CD8-positive, alpha-beta memory T cell (primary cell): Measurements from ENCODE around the gene PSORS1C2. TPM values are rescaled to one million over a fixed set of nuclear protein-coding genes. Genes with fewer than 3 reads are reported as not detected.
A peak's percentile ranks its signal among the peaks of the same experiment; 100 is the strongest.

Experiments used
- CTCF ChIA-PET: fragments of 350-600 bp; sonication (Branson Sonifier 250); formaldehyde crosslinking; loops from one replicate; lab custom pipeline; 2021; ENCODE audit warnings: antibody characterized with exemption; lab: Charles Lee
- POLR2A ChIA-PET: fragments of 350-600 bp; sonication (Branson Sonifier 250); formaldehyde crosslinking; loops from one replicate; lab custom pipeline; 2021; ENCODE audit warnings: antibody characterized with exemption; lab: Charles Lee
- DNase-seq, 5 donors: peaks; one replicate each; pipeline versions ENCODE4 v3.0.0 to v3.0.0-alpha.2; 2020 to 2022; ENCODE audit warnings: mixed read lengths in 1 of 5
- H3K27ac ChIP-seq: one replicate; pipeline ENCODE4 v1.7.0; 2013; ENCODE audit warnings: low read depth, mild to moderate bottlenecking, low read length, moderate library complexity
- H3K27me3 ChIP-seq: 2 replicates; pipeline ENCODE4 v1.7.0; 2013; ENCODE audit warnings: low read length, mild to moderate bottlenecking; ENCODE audit not compliant: insufficient read depth, poor library complexity, severe bottlenecking
- H3K36me3 ChIP-seq: 2 replicates; pipeline ENCODE4 v1.7.0; 2013; ENCODE audit warnings: mild to moderate bottlenecking, low read length, moderate library complexity; ENCODE audit not compliant: insufficient read depth
- H3K4me1 ChIP-seq: 2 replicates; pipeline ENCODE4 v1.7.0; 2013; ENCODE audit warnings: mild to moderate bottlenecking, low read length, moderate library complexity; ENCODE audit not compliant: insufficient read depth
- H3K4me3 ChIP-seq: 2 replicates; pipeline ENCODE4 v1.7.0; 2013; ENCODE audit warnings: mild to moderate bottlenecking, low read length
- H3K9me3 ChIP-seq: 2 replicates; pipeline ENCODE4 v1.7.0; 2013; ENCODE audit warnings: mild to moderate bottlenecking, low read length
- H3K27ac Mint-ChIP-seq, 8 donors: one replicate each; pipeline ENCODE4 v1.8.0; 2020 to 2021; ENCODE audit warnings: mixed read lengths in 8 of 8, mild to moderate bottlenecking in 6 of 8, inconsistent platforms in 3 of 8, moderate library complexity in 3 of 8
- H3K27me3 Mint-ChIP-seq, 2 donors: one replicate each; pipeline ENCODE4 v1.8.0; 2020 to 2021; ENCODE audit warnings: mixed read lengths in 2 of 2, mild to moderate bottlenecking in 1 of 2, moderate library complexity in 1 of 2
- H3K36me3 Mint-ChIP-seq, 3 donors: one replicate each; pipeline ENCODE4 v1.8.0; 2020 to 2021; ENCODE audit warnings: mixed read lengths in 3 of 3, inconsistent platforms in 1 of 3, mild to moderate bottlenecking in 1 of 3
- H3K4me1 Mint-ChIP-seq, 3 donors: one replicate each; pipeline ENCODE4 v1.8.0; 2020 to 2021; ENCODE audit warnings: mixed read lengths in 3 of 3, inconsistent platforms in 1 of 3, mild to moderate bottlenecking in 1 of 3
- H3K4me3 Mint-ChIP-seq, 7 donors: one replicate each; pipeline ENCODE4 v1.8.0; 2020 to 2021; ENCODE audit warnings: mixed read lengths in 7 of 7, mild to moderate bottlenecking in 6 of 7, moderate library complexity in 4 of 7, inconsistent platforms in 2 of 7
- H3K9me3 Mint-ChIP-seq, 5 donors: one replicate each; pipeline ENCODE4 v1.8.0; 2020 to 2022; ENCODE audit warnings: mixed read lengths in 5 of 5, mild to moderate bottlenecking in 3 of 5, moderate library complexity in 2 of 5, inconsistent platforms in 1 of 5
- polyA plus RNA-seq: library from polyadenylated mRNA; unstranded; fragments of 300-500 nt; fragmentation: Illumina TruSeq; gene quantifications from one replicate; pipeline ENCODE4 v1.2.3, GENCODE V29; 2021
- total RNA-seq, 2 experiments: library from RNA; stranded (reverse); gene quantifications; one replicate each; pipeline ENCODE4 v1.2.3, GENCODE V29; 2021

Gene PSORS1C2
- total and polyA plus RNA-seq, 3 experiments from 2014 or later = not detected

- Mint-ChIP-seq H3K27me3 (peaks cover 24 to 42% of the 10 kb centered on the region in 2 donors), H3K36me3 (no peaks in the 10 kb centered on the region), H3K9me3 (no peaks in the 10 kb centered on the region), H3K27ac (peak overlapping the region in 4 of 8 donors; percentile 22 to 74 (median 50)), H3K4me3 (no peak overlapping the region), H3K4me1 (peaks cover 0 to 5% (median 3%) of the 10 kb centered on the region in 3 donors)
- H3K4me1 ChIP-seq = no peaks in the 10 kb centered on the region
- CTCF ChIA-PET = interaction anchor here (1.3 to 2.3 kb wide), 3 partner anchors 11 to 28 kb away, joined by 3 to 9 read pairs (median 3); no protein-coding TSS in a partner anchor
- H3K27me3 ChIP-seq = no peaks in the 10 kb centered on the region
- H3K9me3 ChIP-seq = no peaks in the 10 kb centered on the region
- POLR2A ChIA-PET = interaction anchor here (0.6 kb wide), 2 partner anchors 21 to 23 kb away, joined by 3 to 4 read pairs; no protein-coding TSS in a partner anchor
- DNase-seq = peak in 1 of 5 donors; percentile 11
- H3K4me3 ChIP-seq = no peak overlapping the region
- no peak overlapping the region for H3K27ac ChIP-seq
- no peaks in the 10 kb centered on the region for H3K36me3 ChIP-seq
Observed at GRCh38 chr6:31114970-31115849, 23.7 kb downstream of the PSORS1C2 start.

DNA sequence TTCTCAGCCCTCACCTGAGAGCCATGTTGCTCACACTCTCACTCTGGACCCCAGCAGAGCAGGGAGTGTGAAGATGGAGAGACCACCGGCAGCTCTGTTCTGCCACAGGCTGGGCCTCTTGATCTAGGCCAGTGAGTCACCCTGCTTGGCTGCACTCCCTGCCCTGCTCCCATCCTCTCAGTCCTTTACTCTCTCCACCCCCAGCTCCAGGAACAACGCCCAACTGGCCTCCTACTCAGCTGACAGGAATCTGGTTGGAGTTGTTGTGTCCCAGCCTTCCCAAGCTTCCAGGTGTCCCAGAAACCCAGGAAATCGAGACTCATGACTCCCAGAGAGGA lies 24.4 kb downstream of the PSORS1C2 start, which contains the start of gene PSORS1C1:
Gene PSORS1C1 (plus strand): TSS at position 260 of the 338 bp plus-strand sequence. CDS start 14,833 bp downstream, outside the sequence.
- H3K9me3 Mint-ChIP-seq = no peaks in the 10 kb centered on the region
- peaks cover 30 to 49% of the 10 kb centered on the region in 2 donors for H3K27me3 Mint-ChIP-seq
- POLR2A ChIA-PET = interaction anchor here (0.6 kb wide), 1 partner anchor 20 kb away, joined by 4 read pairs; no protein-coding TSS in a partner anchor
- no peak within 1 kb of the TSS for H3K4me3 Mint-ChIP-seq
- H3K36me3 Mint-ChIP-seq = no peaks in the 10 kb centered on the region
- no peaks in the 10 kb centered on the region for H3K9me3 ChIP-seq
- H3K27ac Mint-ChIP-seq = peak within 1 kb of the TSS in 5 of 8 donors; percentile 22 to 74 (median 63)
- peaks cover 0 to 5% (median 3%) of the 10 kb centered on the region in 3 donors for H3K4me1 Mint-ChIP-seq
- H3K27ac ChIP-seq = no peak within 1 kb of the TSS
- DNase-seq = no peak
- H3K4me1 ChIP-seq = no peaks in the 10 kb centered on the region
- no peaks in the 10 kb centered on the region for H3K27me3 ChIP-seq
- no peaks in the 10 kb centered on the region for H3K36me3 ChIP-seq
- CTCF ChIA-PET = interaction anchor here (1.3 to 2.0 kb wide), 2 partner anchors 14 to 27 kb away, joined by 3 to 6 read pairs; no protein-coding TSS in a partner anchor
- no peak within 1 kb of the TSS for H3K4me3 ChIP-seq

DNA sequence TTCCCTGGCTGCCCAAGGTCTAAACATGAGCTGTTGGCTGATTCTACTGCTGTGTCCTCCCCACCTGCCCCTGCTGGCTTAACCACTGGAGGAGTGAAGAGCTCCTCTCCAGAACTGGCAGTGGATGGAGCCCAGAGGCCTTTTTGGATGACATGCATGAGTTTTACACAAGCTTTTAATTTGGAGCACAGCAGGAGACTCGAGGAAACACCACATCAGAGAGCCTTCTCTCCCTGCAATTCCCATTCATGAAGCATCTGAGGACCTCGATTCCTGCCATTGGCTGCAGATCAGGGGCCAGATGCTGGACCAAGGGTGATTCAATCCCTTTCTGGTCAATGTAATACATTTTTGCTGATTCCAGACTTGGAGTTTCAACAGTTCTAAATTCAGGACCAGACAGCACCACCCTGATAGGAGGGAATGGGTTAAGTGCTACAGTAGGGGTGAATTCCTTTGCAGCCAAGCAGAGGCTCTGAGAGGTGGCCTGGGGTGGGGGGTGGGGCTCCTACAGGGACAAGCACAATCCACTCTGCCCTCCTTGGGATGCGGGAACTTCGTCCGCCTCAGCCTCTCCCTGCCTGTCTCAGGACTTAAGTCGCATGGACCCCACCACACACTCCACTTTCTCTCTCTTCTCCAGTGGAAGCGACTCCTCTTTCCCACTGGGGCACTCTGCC lies 24.9 kb downstream of the PSORS1C2 start:
- Mint-ChIP-seq H3K4me3 (no peak overlapping the region), H3K27me3 (peaks cover 30 to 49% of the 10 kb centered on the region in 2 donors), H3K9me3 (no peaks in the 10 kb centered on the region), H3K4me1 (peaks cover 0 to 5% (median 3%) of the 10 kb centered on the region in 3 donors), H3K27ac (peak overlapping the region in 1 of 8 donors; percentile 66), H3K36me3 (no peaks in the 10 kb centered on the region)
- Histone ChIP-seq H3K27me3 (no peaks in the 10 kb centered on the region), H3K4me3 (no peak overlapping the region), H3K36me3 (no peaks in the 10 kb centered on the region), H3K9me3 (no peaks in the 10 kb centered on the region), H3K4me1 (no peaks in the 10 kb centered on the region), H3K27ac (no peak overlapping the region)
- no peak for DNase-seq
- CTCF ChIA-PET = interaction anchor here (1.3 to 2.0 kb wide), 2 partner anchors 15 to 27 kb away, joined by 3 to 6 read pairs; no protein-coding TSS in a partner anchor
- POLR2A ChIA-PET = interaction anchor here (0.6 kb wide), 1 partner anchor 20 kb away, joined by 4 read pairs; no protein-coding TSS in a partner anchor

- Histone ChIP-seq H3K4me3 (no peak within 1 kb of the TSS), H3K9me3 (no peaks in the 10 kb centered on the region), H3K36me3 (no peaks in the 10 kb centered on the region), H3K27ac (no peak within 1 kb of the TSS), H3K4me1 (no peaks in the 10 kb centered on the region), H3K27me3 (no peaks in the 10 kb centered on the region)
- no peaks in the 10 kb centered on the region for H3K9me3 Mint-ChIP-seq
- no peak for DNase-seq
- H3K4me1 Mint-ChIP-seq = peaks cover 0 to 5% (median 3%) of the 10 kb centered on the region in 3 donors
- no peaks in the 10 kb centered on the region for H3K36me3 Mint-ChIP-seq
- ChIA-PET POLR2A (no interaction called here), CTCF (interaction anchor here (0.7 to 3.1 kb wide), 2 partner anchors 15 to 25 kb away, joined by 3 to 9 read pairs; no protein-coding TSS in a partner anchor)
- peak within 1 kb of the TSS in 3 of 8 donors; percentile 24 to 83 (median 68) for H3K27ac Mint-ChIP-seq
- peaks cover 30 to 45% of the 10 kb centered on the region in 2 donors for H3K27me3 Mint-ChIP-seq
- H3K4me3 Mint-ChIP-seq = no peak within 1 kb of the TSS
Observed at GRCh38 chr6:31112478-31112877, 26.4 kb downstream of the PSORS1C2 start, which contains the start of gene C6orf15. TSS of gene C6orf15 (minus strand) at chr6:31112575. CDS start at chr6:31112555, 20 bp downstream.

- Mint-ChIP-seq H3K36me3 (no peaks in the 10 kb centered on the region), H3K4me3 (no peak overlapping the region), H3K9me3 (no peaks in the 10 kb centered on the region), H3K4me1 (peaks cover 0 to 5% (median 3%) of the 10 kb centered on the region in 3 donors), H3K27ac (no peak overlapping the region), H3K27me3 (peaks cover 26 to 42% of the 10 kb centered on the region in 2 donors)
- Histone ChIP-seq H3K36me3 (no peaks in the 10 kb centered on the region), H3K27me3 (no peaks in the 10 kb centered on the region), H3K9me3 (no peaks in the 10 kb centered on the region), H3K27ac (no peak overlapping the region), H3K4me3 (no peak overlapping the region), H3K4me1 (no peaks in the 10 kb centered on the region)
- ChIA-PET CTCF (interaction anchor here (0.7 to 3.1 kb wide), 2 partner anchors 16 to 25 kb away, joined by 3 to 9 read pairs; no protein-coding TSS in a partner anchor), POLR2A (no interaction called here)
- DNase-seq = no peak
Observed at GRCh38 chr6:31111712-31112111, 27.2 kb downstream of the PSORS1C2 start.

DNA sequence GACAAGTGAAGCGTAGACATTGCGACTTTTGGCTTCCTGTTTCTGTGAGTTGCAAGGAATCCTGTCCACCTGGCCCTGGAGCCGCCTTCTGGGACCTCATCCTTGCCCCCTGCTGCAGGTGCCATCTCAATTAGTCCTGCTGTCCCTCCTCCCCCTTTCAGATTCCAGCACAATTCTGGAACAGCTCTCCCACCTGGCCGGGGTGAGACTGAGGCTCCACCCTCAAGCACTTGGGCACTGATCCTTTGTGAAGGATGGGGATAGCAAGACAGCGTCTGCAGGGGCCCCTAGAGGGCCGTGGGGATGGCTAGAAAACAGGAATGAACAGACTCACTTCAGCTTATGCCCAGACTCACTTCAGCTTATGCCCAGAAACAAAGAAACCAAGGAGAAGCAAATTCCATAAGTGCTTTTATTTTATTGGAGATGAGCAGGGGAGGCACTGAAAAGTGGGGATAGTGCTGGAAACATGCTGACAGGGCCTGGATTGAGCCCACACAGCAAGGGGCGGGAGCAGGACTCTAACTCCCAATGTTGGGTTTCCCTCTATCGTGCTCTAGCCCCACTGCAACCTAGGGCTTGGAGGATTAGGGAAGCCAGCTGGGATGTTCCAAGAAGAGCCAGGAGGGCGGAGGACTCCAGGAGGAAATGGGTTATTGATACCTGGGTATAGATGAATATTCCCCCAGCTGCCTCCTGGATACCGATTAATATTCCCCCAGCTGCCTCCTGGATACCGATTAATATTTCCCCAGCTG lies 27.9 kb downstream of the PSORS1C2 start:
- Histone ChIP-seq H3K27me3 (no peaks in the 10 kb centered on the region), H3K4me3 (no peak overlapping the region), H3K4me1 (no peaks in the 10 kb centered on the region), H3K9me3 (no peaks in the 10 kb centered on the region), H3K36me3 (no peaks in the 10 kb centered on the region), H3K27ac (no peak overlapping the region)
- CTCF ChIA-PET = interaction anchor here (3.1 kb wide), 1 partner anchor 24 kb away, joined by 9 read pairs; no protein-coding TSS in a partner anchor
- DNase-seq = no peak
- H3K27ac Mint-ChIP-seq = no peak overlapping the region
- H3K9me3 Mint-ChIP-seq = no peaks in the 10 kb centered on the region
- H3K36me3 Mint-ChIP-seq = no peaks in the 10 kb centered on the region
- H3K4me1 Mint-ChIP-seq = peaks cover 0 to 5% (median 3%) of the 10 kb centered on the region in 3 donors
- H3K27me3 Mint-ChIP-seq = peaks cover 22 to 39% of the 10 kb centered on the region in 2 donors
- POLR2A ChIA-PET = no interaction called here
- H3K4me3 Mint-ChIP-seq = no peak overlapping the region

GRCh38 chr6:31107052-31107451 lies 31.8 kb downstream of the PSORS1C2 start:
- peak overlapping the region in 1 of 7 donors; percentile 33 for H3K4me3 Mint-ChIP-seq
- peak overlapping the region in 1 of 8 donors; percentile 4 for H3K27ac Mint-ChIP-seq
- no peak for DNase-seq
- no peak overlapping the region for H3K27ac ChIP-seq
- no peaks in the 10 kb centered on the region for H3K9me3 Mint-ChIP-seq
- CTCF ChIA-PET = no interaction called here
- no peak overlapping the region for H3K4me3 ChIP-seq
- POLR2A ChIA-PET = no interaction called here
- no peaks in the 10 kb centered on the region for H3K4me1 ChIP-seq
- H3K36me3 ChIP-seq = no peaks in the 10 kb centered on the region
- no peaks in the 10 kb centered on the region for H3K9me3 ChIP-seq
- no peaks in the 10 kb centered on the region for H3K36me3 Mint-ChIP-seq
- peaks cover 0 to 4% (median 3%) of the 10 kb centered on the region in 3 donors for H3K4me1 Mint-ChIP-seq
- H3K27me3 Mint-ChIP-seq = peaks cover 11 to 22% of the 10 kb centered on the region in 2 donors
- H3K27me3 ChIP-seq = no peaks in the 10 kb centered on the region
